Kidney epithelial cell (primary cell): ENCODE measurements around the gene RHBG. TPM values are rescaled to one million over a fixed set of nuclear protein-coding genes. Genes with fewer than 3 reads are reported as not detected.
"Not testable (repeated sequence)": the region's sequence is repeated elsewhere in the genome, so short reads cannot be mapped to it uniquely, and the experiment has no call there.

Experiments used
- DNase-seq: peaks from one replicate; pipeline ENCODE4 v3.0.0-alpha.2; 2010; ENCODE audit warnings: low read depth
- H3K27me3 ChIP-seq: 2 replicates; pipeline ENCODE4 v1.6.0; 2011; ENCODE audit warnings: low read length; ENCODE audit not compliant: control insufficient read depth, insufficient read depth
- H3K36me3 ChIP-seq: 2 replicates; pipeline ENCODE4 v1.5.1; 2011; ENCODE audit warnings: low read length; ENCODE audit not compliant: control insufficient read depth, insufficient read depth
- H3K4me3 ChIP-seq: 2 replicates; pipeline ENCODE4 v1.5.1; 2011; ENCODE audit warnings: low read depth, mild to moderate bottlenecking, control low read depth, low read length
- CTCF ChIP-seq: IDR thresholded peaks from 2 replicates; pipeline ENCODE4 v1.5.1; 2011; ENCODE audit warnings: mild to moderate bottlenecking, moderate library complexity, low read length, control low read depth, inconsistent platforms; ENCODE audit not compliant: insufficient read depth, poor library complexity, severe bottlenecking
- total RNA-seq: library from RNA; depleted of rRNA; stranded (reverse); fragments of >200 nt; gene quantifications from 2 replicates; pipeline ENCODE4 v1.2.3, GENCODE V29; 2015

The RHBG gene
- total RNA-seq, 1 donor from 2014 or later: not detected

- TF ChIP-seq CTCF: no peak
- Histone ChIP-seq H3K27me3 (peaks cover 46% of the 10 kb centered on the region), H3K4me3 (no peak overlapping the region), H3K36me3 (no peaks in the 10 kb centered on the region)
- no peak for DNase-seq
Observed at GRCh38 chr1:156367383-156368156, 1.4 kb upstream of the RHBG start.

GRCh38 chr1:156368157-156368658 lies 803 bp upstream of the RHBG start:
- H3K36me3 ChIP-seq: no peaks in the 10 kb centered on the region
- no peak for TF ChIP-seq CTCF
- H3K27me3 ChIP-seq: peaks cover 46% of the 10 kb centered on the region
- no peak for DNase-seq
- no peak overlapping the region for H3K4me3 ChIP-seq

- not testable (repeated sequence) for H3K4me3 ChIP-seq, DNase-seq, H3K36me3 ChIP-seq
- peaks cover 43% of the 10 kb centered on the region for H3K27me3 ChIP-seq
Observed at GRCh38 chr1:156369685-156370286, 775 bp downstream of the RHBG start.

- Histone ChIP-seq H3K27me3 (peaks cover 31% of the 10 kb centered on the region), H3K4me3 (no peak overlapping the region), H3K36me3 (no peaks in the 10 kb centered on the region)
- TF ChIP-seq CTCF: no peak
- DNase-seq: no peak
Observed at GRCh38 chr1:156371553-156372264, 2.7 kb downstream of the RHBG start.

GRCh38 chr1:156372265-156372586 lies 3.2 kb downstream of the RHBG start:
- peaks cover 31% of the 10 kb centered on the region for H3K27me3 ChIP-seq
- H3K4me3 ChIP-seq: no peak overlapping the region
- DNase-seq: no peak
- no peaks in the 10 kb centered on the region for H3K36me3 ChIP-seq
- no peak for TF ChIP-seq CTCF

- Histone ChIP-seq H3K36me3 (no peaks in the 10 kb centered on the region), H3K27me3 (peaks cover 26% of the 10 kb centered on the region), H3K4me3 (no peak overlapping the region)
- DNase-seq: no peak
- no peak for TF ChIP-seq CTCF
Observed at GRCh38 chr1:156372876-156373275, 3.9 kb downstream of the RHBG start.
